Right atrium auricular region (tissue), 2 donors: Measurements from ENCODE around the gene DPP10. TPM values are rescaled to one million over a fixed set of nuclear protein-coding genes. Genes with fewer than 3 reads are reported as not detected.

Experiments
- DNase-seq: peaks from one replicate; pipeline ENCODE4 v3.0.0-alpha.2; 2019; ENCODE audit warnings: low spot score
- H3K27ac ChIP-seq, 2 donors: fragments of 200-600 bp; sonication (generic); 1 replicate in 1 of 2; 2 replicates in 1 of 2; pipeline ENCODE4 v1.5.1; 2016 to 2019
- H3K27me3 ChIP-seq, 2 donors: fragments of 200-600 bp; sonication (generic); one replicate each; pipeline versions ENCODE4 v1.5.1 to v1.6.0; 2017 to 2019
- H3K36me3 ChIP-seq: fragments of 200-600 bp; sonication (generic); one replicate; pipeline ENCODE4 v1.5.1; 2016
- H3K4me1 ChIP-seq, 2 donors: fragments of 200-600 bp; sonication (generic); one replicate each; pipeline versions ENCODE4 v1.5.1 to v1.6.0; 2017 to 2019
- H3K4me3 ChIP-seq, 2 donors: fragments of 200-600 bp; sonication (generic); 1 replicate in 1 of 2; 2 replicates in 1 of 2; pipeline ENCODE4 v1.5.1; 2017 to 2019; ENCODE audit warnings: mild to moderate bottlenecking in 1 of 2, moderate library complexity in 1 of 2
- H3K9me3 ChIP-seq, 2 donors: fragments of 200-600 bp; sonication (generic); one replicate each; pipeline ENCODE4 v1.5.1; 2019
- CTCF ChIP-seq, 2 donors: fragments of 200-600 bp; sonication (generic); IDR thresholded peaks; one replicate each; pipeline ENCODE4 v1.5.1; 2019; ENCODE audit warnings: antibody characterized with exemption in 2 of 2
- total RNA-seq, 2 donors: library from RNA; depleted of rRNA; stranded (reverse); fragments of >200 nt; gene quantifications; one replicate each; pipeline ENCODE4 v1.1.0, GENCODE V29; 2016

The DPP10 gene
- total RNA-seq, 2 donors from 2014 or later, result not detected

GRCh38 chr2:114700440-114700839 lies 258.0 kb downstream of the DPP10 start:
- Histone ChIP-seq H3K36me3 (no peaks in the 10 kb centered on the region), H3K4me1 (no peaks in the 10 kb centered on the region), H3K4me3 (no peak overlapping the region), H3K27me3 (no peaks in the 10 kb centered on the region), H3K9me3 (no peaks in the 10 kb centered on the region), H3K27ac (no peak overlapping the region)
- TF ChIP-seq CTCF (IDR thresholded peaks at IDR 0.05), result no peak
- DNase-seq, result no peak

- Histone ChIP-seq H3K27me3 (no peaks in the 10 kb centered on the region), H3K36me3 (no peaks in the 10 kb centered on the region), H3K4me3 (no peak overlapping the region), H3K9me3 (no peaks in the 10 kb centered on the region), H3K4me1 (no peaks in the 10 kb centered on the region), H3K27ac (no peak overlapping the region)
- no peak for TF ChIP-seq CTCF (IDR thresholded peaks at IDR 0.05)
- DNase-seq, result no peak
These were observed 267.8 kb downstream of the DPP10 start for GRCh38 chr2:114709936-114710850.

- H3K4me3 ChIP-seq, result no peak overlapping the region
- no peaks in the 10 kb centered on the region for H3K4me1 ChIP-seq
- no peak overlapping the region for H3K27ac ChIP-seq
- no peaks in the 10 kb centered on the region for H3K36me3 ChIP-seq
- no peaks in the 10 kb centered on the region for H3K9me3 ChIP-seq
- DNase-seq, result no peak
- TF ChIP-seq CTCF (IDR thresholded peaks at IDR 0.05), result no peak
- no peaks in the 10 kb centered on the region for H3K27me3 ChIP-seq
These were observed 271.9 kb downstream of the DPP10 start for GRCh38 chr2:114714313-114714712.

- Histone ChIP-seq H3K27ac (no peak overlapping the region), H3K4me1 (no peaks in the 10 kb centered on the region), H3K27me3 (no peaks in the 10 kb centered on the region), H3K9me3 (no peaks in the 10 kb centered on the region), H3K36me3 (no peaks in the 10 kb centered on the region), H3K4me3 (no peak overlapping the region)
- no peak for TF ChIP-seq CTCF (IDR thresholded peaks at IDR 0.05)
- no peak for DNase-seq
These were observed 274.6 kb downstream of the DPP10 start for GRCh38 chr2:114717049-114717448.

GRCh38 chr2:114724454-114724853 lies 282.0 kb downstream of the DPP10 start:
- H3K9me3 ChIP-seq, result no peaks in the 10 kb centered on the region
- no peaks in the 10 kb centered on the region for H3K36me3 ChIP-seq
- no peak for TF ChIP-seq CTCF (IDR thresholded peaks at IDR 0.05)
- no peaks in the 10 kb centered on the region for H3K4me1 ChIP-seq
- no peak overlapping the region for H3K4me3 ChIP-seq
- H3K27ac ChIP-seq, result no peak overlapping the region
- H3K27me3 ChIP-seq, result no peaks in the 10 kb centered on the region
- DNase-seq, result no peak
